D721Med (cell line): Measurements from ENCODE around the gene GPANK1.
A peak's percentile ranks its signal among the peaks of the same experiment; 100 is the strongest.

Source experiments
- DNase-seq: peaks from one replicate; pipeline ENCODE4 v3.0.0; 2011; ENCODE audit warnings: low spot score; ENCODE audit not compliant: insufficient read length
- FAIRE-seq: peaks from 2 replicates; lab custom pipeline; 2011; peaks lifted over from hg19 to GRCh38; lab: Jason Lieb, UNC
- CTCF ChIP-seq: IDR thresholded peaks from 2 replicates; pipeline ENCODE4 v1.5.1; 2012; ENCODE audit warnings: mild to moderate bottlenecking, control low read depth; ENCODE audit not compliant: insufficient read depth; ENCODE audit errors: missing control alignments

Gene GPANK1

GRCh38 chr6:31657406-31658157 is 7.2 kb downstream of the GPANK1 start:
- DNase-seq (no peak), FAIRE-seq (no peak)

GRCh38 chr6:31655349-31656237 is 9.2 kb downstream of the GPANK1 start, which contains the start of gene APOM:
Gene APOM (plus strand): TSS chr6:31655894. CDS start chr6:31655967, 73 bp downstream.
- DNase-seq (no peak), FAIRE-seq (no peak)
- no peak for TF ChIP-seq CTCF

More at GRCh38 chr6:31657406-31658157, 7.2 kb downstream of the GPANK1 start:
- TF ChIP-seq CTCF = no peak

- no peak for DNase-seq
- no peak for TF ChIP-seq CTCF
- no peak for FAIRE-seq
Measured at GRCh38 chr6:31654574-31655348, 10.0 kb downstream of the GPANK1 start.

- FAIRE-seq (no peak), DNase-seq (peak; percentile 84)
- TF ChIP-seq CTCF = peak; percentile 30
Measured at GRCh38 chr6:31652925-31653724, 11.7 kb downstream of the GPANK1 start.

- no peak for TF ChIP-seq CTCF
Measured at GRCh38 chr6:31651602-31652191, 13.1 kb downstream of the GPANK1 start.

GRCh38 chr6:31645325-31645724 is 19.5 kb downstream of the GPANK1 start:
- DNase-seq (no peak), FAIRE-seq (no peak)
- no peak for TF ChIP-seq CTCF

More at GRCh38 chr6:31651602-31652191, 13.1 kb downstream of the GPANK1 start:
- peak; percentile 67 for DNase-seq
- no peak for FAIRE-seq
